Progenitor cell of endocrine pancreas (in vitro differentiated cells): Measurements from ENCODE around the gene NEURL1B. TPM values are rescaled to one million over a fixed set of nuclear protein-coding genes. Genes with fewer than 3 reads are reported as not detected.

Experiments
- DNase-seq: peaks from one replicate; pipeline ENCODE4 v3.0.0; 2021; ENCODE audit warnings: low spot score; ENCODE audit not compliant: unreplicated experiment
- H3K27ac Mint-ChIP-seq: 2 replicates; pipeline ENCODE4 v1.8.0; 2021; ENCODE audit warnings: mild to moderate bottlenecking, moderate library complexity, mixed read lengths
- H3K27me3 Mint-ChIP-seq: 2 replicates; pipeline ENCODE4 v1.8.0; 2021; ENCODE audit warnings: mixed read lengths
- H3K36me3 Mint-ChIP-seq: 2 replicates; pipeline ENCODE4 v1.8.0; 2022; ENCODE audit warnings: mixed read lengths; ENCODE audit not compliant: insufficient read depth
- H3K4me1 Mint-ChIP-seq: 2 replicates; pipeline ENCODE4 v1.8.0; 2021; ENCODE audit warnings: low read depth, mixed read lengths
- H3K4me3 Mint-ChIP-seq: 2 replicates; pipeline ENCODE4 v1.8.0; 2021; ENCODE audit warnings: low read depth, mild to moderate bottlenecking, moderate library complexity, mixed read lengths
- H3K9me3 Mint-ChIP-seq: 2 replicates; pipeline ENCODE4 v1.8.0; 2021; ENCODE audit warnings: low read depth, mixed read lengths
- total RNA-seq: library from RNA; stranded (reverse); gene quantifications from 2 replicates; pipeline ENCODE4 v1.2.1, GENCODE V29; 2021
- TF ChIP-seq, protein P1 (sequence below): fragments of 200-600 bp; sonication (generic); IDR thresholded peaks from one replicate; pipeline ENCODE4 v1.5.0; 2021; ENCODE audit warnings: antibody characterized with exemption, mild to moderate bottlenecking; ENCODE audit not compliant: unreplicated experiment

NEURL1B gene
- total RNA-seq, 1 donor from 2014 or later: 4.0 TPM

DNA sequence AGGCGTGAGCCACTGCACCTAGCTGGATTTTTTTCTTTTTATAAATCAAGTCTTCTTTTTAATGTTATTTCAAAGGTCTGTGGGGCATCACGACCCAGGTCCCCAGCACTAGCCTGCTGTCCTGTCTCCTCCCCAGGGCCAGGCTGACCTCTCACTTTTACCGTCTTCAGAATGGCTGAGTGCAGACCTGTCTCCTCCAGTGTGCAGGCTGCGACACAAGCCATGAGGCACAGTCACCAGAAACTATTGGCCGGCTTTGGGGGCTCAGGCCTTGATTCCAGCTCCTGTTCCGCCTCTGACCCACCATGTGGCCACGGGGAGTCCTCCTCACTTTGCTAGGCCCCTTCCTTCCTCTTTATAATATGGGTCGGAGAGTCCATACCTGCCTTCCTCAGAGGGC lies 46.6 kb upstream of the NEURL1B start:
- no peak overlapping the region for H3K27ac Mint-ChIP-seq
- TF ChIP-seq, protein P1, sequence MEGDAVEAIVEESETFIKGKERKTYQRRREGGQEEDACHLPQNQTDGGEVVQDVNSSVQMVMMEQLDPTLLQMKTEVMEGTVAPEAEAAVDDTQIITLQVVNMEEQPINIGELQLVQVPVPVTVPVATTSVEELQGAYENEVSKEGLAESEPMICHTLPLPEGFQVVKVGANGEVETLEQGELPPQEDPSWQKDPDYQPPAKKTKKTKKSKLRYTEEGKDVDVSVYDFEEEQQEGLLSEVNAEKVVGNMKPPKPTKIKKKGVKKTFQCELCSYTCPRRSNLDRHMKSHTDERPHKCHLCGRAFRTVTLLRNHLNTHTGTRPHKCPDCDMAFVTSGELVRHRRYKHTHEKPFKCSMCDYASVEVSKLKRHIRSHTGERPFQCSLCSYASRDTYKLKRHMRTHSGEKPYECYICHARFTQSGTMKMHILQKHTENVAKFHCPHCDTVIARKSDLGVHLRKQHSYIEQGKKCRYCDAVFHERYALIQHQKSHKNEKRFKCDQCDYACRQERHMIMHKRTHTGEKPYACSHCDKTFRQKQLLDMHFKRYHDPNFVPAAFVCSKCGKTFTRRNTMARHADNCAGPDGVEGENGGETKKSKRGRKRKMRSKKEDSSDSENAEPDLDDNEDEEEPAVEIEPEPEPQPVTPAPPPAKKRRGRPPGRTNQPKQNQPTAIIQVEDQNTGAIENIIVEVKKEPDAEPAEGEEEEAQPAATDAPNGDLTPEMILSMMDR: no peak
- no peak overlapping the region for H3K4me3 Mint-ChIP-seq
- H3K27me3 Mint-ChIP-seq: peaks cover 62% of the 10 kb centered on the region
- H3K4me1 Mint-ChIP-seq: no peaks in the 10 kb centered on the region
- no peaks in the 10 kb centered on the region for H3K9me3 Mint-ChIP-seq
- DNase-seq: no peak
- H3K36me3 Mint-ChIP-seq: no peaks in the 10 kb centered on the region

DNA sequence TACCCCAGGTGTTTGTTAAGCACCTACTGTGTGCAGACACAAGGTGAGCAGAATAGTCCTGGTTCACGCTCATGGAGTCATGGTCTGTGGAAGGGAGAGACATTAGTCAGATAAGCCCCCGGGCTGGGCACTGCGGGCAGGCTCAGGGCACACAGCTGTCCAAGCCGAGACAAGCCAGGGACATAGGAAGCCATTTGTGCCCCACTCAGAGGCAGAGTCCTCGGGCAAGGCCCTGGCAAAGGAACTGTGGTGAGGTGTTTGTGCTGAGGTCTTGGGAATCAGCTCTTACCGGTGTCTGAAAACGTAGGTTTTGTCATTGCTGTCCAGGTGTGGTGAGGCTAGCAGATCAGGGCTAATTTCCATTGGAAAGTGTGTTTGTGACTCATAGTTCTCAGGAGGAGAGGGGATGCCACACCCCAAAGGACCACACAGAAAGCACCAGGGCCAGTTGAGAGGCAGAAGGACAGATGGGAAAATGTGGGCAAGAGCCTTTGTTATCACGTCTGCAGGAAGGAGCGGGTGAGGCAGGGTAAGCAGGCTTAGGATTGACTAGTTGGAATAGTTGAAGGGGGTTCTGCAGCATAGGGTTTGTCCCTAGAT lies 46.1 kb upstream of the NEURL1B start:
- TF ChIP-seq, protein P1: no peak
- Mint-ChIP-seq H3K36me3 (no peaks in the 10 kb centered on the region), H3K27ac (no peak overlapping the region), H3K4me1 (no peaks in the 10 kb centered on the region), H3K9me3 (no peaks in the 10 kb centered on the region), H3K27me3 (peaks cover 61% of the 10 kb centered on the region), H3K4me3 (no peak overlapping the region)
- no peak for DNase-seq

DNA sequence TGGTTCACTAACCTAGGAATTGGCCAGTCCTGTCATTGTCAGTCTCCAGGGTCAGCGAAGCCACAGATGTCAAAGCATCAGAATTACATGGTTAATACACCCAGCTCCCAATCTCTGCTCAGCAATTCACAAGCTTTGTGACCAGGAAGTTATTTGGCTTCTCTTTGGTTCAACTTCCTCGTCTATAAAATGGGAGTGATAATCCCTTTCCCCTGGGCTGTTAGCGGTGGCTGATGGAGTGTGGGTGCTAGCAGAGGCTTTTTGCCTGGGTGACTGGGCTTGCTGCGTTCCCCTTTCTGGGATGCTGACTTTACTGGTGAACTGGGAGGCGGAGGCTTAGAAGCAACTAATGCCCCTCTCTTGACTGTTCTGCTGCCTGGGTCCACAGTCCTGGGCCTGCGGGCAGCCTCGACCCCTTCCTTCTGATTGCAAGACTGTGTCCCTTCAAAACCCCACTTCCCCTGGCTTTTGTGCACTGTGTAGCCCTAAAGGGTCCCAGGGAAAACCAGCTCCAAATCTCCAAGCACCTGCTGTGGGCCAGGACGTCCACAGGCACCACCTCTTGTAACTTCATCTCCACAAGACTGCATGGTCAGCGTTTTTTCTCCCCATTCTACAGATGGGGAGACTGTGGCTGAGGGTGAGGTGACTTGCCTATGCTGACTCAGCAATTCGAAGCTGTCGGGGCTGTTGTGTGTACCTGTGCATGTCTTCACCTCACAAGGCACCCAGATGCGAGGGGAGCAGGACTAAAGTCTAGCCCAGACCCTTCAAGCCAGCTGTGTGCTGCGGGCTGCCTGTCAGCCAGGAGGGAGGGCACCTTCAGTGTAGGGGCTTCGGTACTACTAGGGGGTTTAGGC lies 45.2 kb upstream of the NEURL1B start:
- H3K9me3 Mint-ChIP-seq: no peaks in the 10 kb centered on the region
- no peak for DNase-seq
- H3K36me3 Mint-ChIP-seq: no peaks in the 10 kb centered on the region
- peaks cover 61% of the 10 kb centered on the region for H3K27me3 Mint-ChIP-seq
- H3K4me1 Mint-ChIP-seq: no peaks in the 10 kb centered on the region
- no peak overlapping the region for H3K27ac Mint-ChIP-seq
- no peak overlapping the region for H3K4me3 Mint-ChIP-seq
- TF ChIP-seq, protein P1: no peak

DNA sequence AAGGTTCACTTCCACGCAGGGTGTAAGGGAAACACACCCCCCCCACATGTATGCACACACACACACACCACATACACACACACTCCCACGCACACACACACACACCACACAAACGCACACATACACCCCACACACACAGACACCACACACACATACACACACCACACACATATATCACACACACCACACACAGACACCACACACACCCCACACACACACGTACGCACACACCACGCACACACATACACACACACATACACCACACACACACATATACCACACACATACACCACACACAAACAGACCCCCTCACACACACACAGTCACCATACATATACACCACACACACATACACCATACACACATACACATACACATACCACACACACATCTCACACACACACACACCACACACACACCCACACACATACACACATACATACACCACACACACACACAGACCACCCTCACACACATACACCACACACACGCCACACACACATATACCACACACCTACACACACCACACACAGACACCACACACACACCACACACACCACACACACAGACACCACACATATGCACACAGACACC lies 44.3 kb upstream of the NEURL1B start:
- Mint-ChIP-seq H3K27ac (peak overlapping the region; percentile 43), H3K36me3 (no peaks in the 10 kb centered on the region), H3K4me3 (no peak overlapping the region), H3K9me3 (no peaks in the 10 kb centered on the region), H3K4me1 (peaks cover 4% of the 10 kb centered on the region), H3K27me3 (peaks cover 54% of the 10 kb centered on the region)
- DNase-seq: no peak
- TF ChIP-seq, protein P1: no peak

DNA sequence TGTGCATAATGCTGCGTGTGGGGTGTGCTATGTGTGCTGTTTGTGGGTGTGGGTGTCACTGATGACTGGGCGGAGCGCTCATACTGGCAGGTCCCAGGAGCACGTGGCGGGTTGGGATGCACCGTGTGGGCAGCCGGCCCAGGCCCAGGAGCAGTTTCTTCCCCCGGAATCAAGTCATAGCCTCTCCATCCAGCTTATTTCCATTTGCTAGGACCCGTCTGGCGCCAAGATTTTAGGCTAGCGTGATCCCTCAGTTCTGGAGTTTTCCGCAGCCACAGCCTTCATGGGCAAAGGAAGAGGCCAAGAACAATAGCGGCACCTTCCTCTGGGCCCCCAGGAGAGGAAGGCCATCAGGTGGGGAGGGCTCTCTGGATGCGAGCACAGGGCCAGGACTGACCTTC lies 43.3 kb upstream of the NEURL1B start:
- Mint-ChIP-seq H3K36me3 (no peaks in the 10 kb centered on the region), H3K4me1 (peaks cover 12% of the 10 kb centered on the region), H3K27ac (no peak overlapping the region), H3K9me3 (no peaks in the 10 kb centered on the region), H3K27me3 (peaks cover 45% of the 10 kb centered on the region), H3K4me3 (no peak overlapping the region)
- no peak for DNase-seq
- TF ChIP-seq, protein P1: no peak
